CD14-positive monocyte (primary cell): ENCODE measurements around the gene COL15A1. TPM values are rescaled to one million over a fixed set of nuclear protein-coding genes. Genes with fewer than 3 reads are reported as not detected.

Experiments
- DNase-seq, 3 donors: peaks; one replicate each; pipeline ENCODE4 v3.0.0-alpha.2; 2011 to 2022
- H2AFZ ChIP-seq: 2 replicates; pipeline ENCODE4 v1.6.0; 2012; ENCODE audit warnings: mild to moderate bottlenecking, low read depth, low read length, inconsistent platforms; ENCODE audit not compliant: insufficient read depth, poor library complexity, severe bottlenecking
- H3K27ac ChIP-seq, 2 donors: 1 replicate in 1 of 2; 2 replicates in 1 of 2; pipeline ENCODE4 v1.5.1; 2012 to 2013; ENCODE audit warnings: low read length in 2 of 2, control low read depth in 1 of 2, inconsistent platforms in 1 of 2, low read depth in 1 of 2, mild to moderate bottlenecking in 1 of 2
- H3K27me3 ChIP-seq, 2 donors: one replicate each; pipeline versions ENCODE4 v1.6.0 to v1.6.1; 2011 to 2013; ENCODE audit warnings: low read length in 2 of 2; ENCODE audit not compliant: control insufficient read depth in 2 of 2, insufficient read depth in 2 of 2
- H3K36me3 ChIP-seq, 2 donors: replicated peaks in 1 of 2; 1 replicate in 1 of 2; 2 replicates in 1 of 2; pipeline versions ENCODE4 v1.5.1 to v1.6.1; 2012 to 2013; ENCODE audit warnings: low read length in 2 of 2, control low read depth in 1 of 2, inconsistent platforms in 1 of 2, mild to moderate bottlenecking in 1 of 2; ENCODE audit not compliant: insufficient read depth in 2 of 2, control insufficient read depth in 1 of 2
- H3K4me1 ChIP-seq, 2 donors: 1 replicate in 1 of 2; 2 replicates in 1 of 2; pipeline versions ENCODE4 v1.5.1 to v1.6.1; 2012 to 2013; ENCODE audit warnings: low read length in 2 of 2, control low read depth in 1 of 2, inconsistent platforms in 1 of 2, mild to moderate bottlenecking in 1 of 2, moderate library complexity in 1 of 2; ENCODE audit not compliant: insufficient read depth in 2 of 2, control insufficient read depth in 1 of 2
- H3K4me2 ChIP-seq: replicated peaks from 2 replicates; pipeline ENCODE3; 2012; ENCODE audit warnings: low read length, moderate library complexity, mild to moderate bottlenecking; ENCODE audit not compliant: poor library complexity, severe bottlenecking; ENCODE audit errors: extremely low read depth
- H3K4me3 ChIP-seq, 3 experiments: fragments of 200-600 bp in 1 of 3; sonication (generic) in 1 of 3; replicated peaks in 1 of 3; 1 replicate in 2 of 3; 2 replicates in 1 of 3; pipeline ENCODE4 v1.5.1; 2011 to 2013; ENCODE audit warnings: low read length in 3 of 3, mild to moderate bottlenecking in 3 of 3, control low read depth in 2 of 3, low read depth in 2 of 3, inconsistent platforms in 1 of 3, moderate library complexity in 1 of 3
- H3K79me2 ChIP-seq: 2 replicates; pipeline ENCODE4 v1.6.0; 2012; ENCODE audit warnings: mild to moderate bottlenecking, control low read depth, inconsistent platforms, low read length, moderate library complexity; ENCODE audit not compliant: insufficient read depth
- H3K9ac ChIP-seq: 2 replicates; pipeline ENCODE4 v1.6.0; 2017; ENCODE audit warnings: low read length, mild to moderate bottlenecking; ENCODE audit not compliant: insufficient read depth, poor library complexity, severe bottlenecking
- H3K9me3 ChIP-seq, 2 donors: replicated peaks in 1 of 2; 1 replicate in 1 of 2; 2 replicates in 1 of 2; pipeline versions ENCODE4 v1.5.1 to v1.6.1; 2012 to 2013; ENCODE audit warnings: low read length in 2 of 2, control low read depth in 1 of 2; ENCODE audit not compliant: control insufficient read depth in 1 of 2, insufficient read depth in 1 of 2
- H4K20me1 ChIP-seq: 2 replicates; pipeline ENCODE4 v1.6.0; 2012; ENCODE audit warnings: mild to moderate bottlenecking, low read length, control low read depth, moderate library complexity; ENCODE audit not compliant: insufficient read depth
- H3K27ac Mint-ChIP-seq, 7 donors: one replicate each; pipeline ENCODE4 v1.8.0; 2020; ENCODE audit warnings: mild to moderate bottlenecking in 7 of 7, mixed read lengths in 7 of 7, moderate library complexity in 6 of 7, inconsistent platforms in 2 of 7
- H3K27me3 Mint-ChIP-seq, 3 donors: one replicate each; pipeline ENCODE4 v1.8.0; 2021 to 2022; ENCODE audit warnings: low read depth in 3 of 3, mild to moderate bottlenecking in 3 of 3, mixed read lengths in 3 of 3, moderate library complexity in 3 of 3, inconsistent platforms in 1 of 3
- H3K36me3 Mint-ChIP-seq, 2 donors: one replicate each; pipeline ENCODE4 v1.8.0; 2020; ENCODE audit warnings: mixed read lengths in 2 of 2, inconsistent platforms in 1 of 2, mild to moderate bottlenecking in 1 of 2
- H3K4me1 Mint-ChIP-seq: one replicate; pipeline ENCODE4 v1.8.0; 2020; ENCODE audit warnings: mild to moderate bottlenecking, mixed read lengths
- H3K4me3 Mint-ChIP-seq, 2 donors: one replicate each; pipeline ENCODE4 v1.8.0; 2020; ENCODE audit warnings: mild to moderate bottlenecking in 2 of 2, mixed read lengths in 2 of 2, moderate library complexity in 1 of 2
- H3K9me3 Mint-ChIP-seq, 7 donors: one replicate each; pipeline ENCODE4 v1.8.0; 2020 to 2022; ENCODE audit warnings: mixed read lengths in 7 of 7, mild to moderate bottlenecking in 6 of 7, moderate library complexity in 6 of 7, inconsistent platforms in 2 of 7
- CTCF ChIP-seq: fragments of 200-600 bp; IDR thresholded peaks from one replicate; pipeline ENCODE4 v1.8.0; 2022; ENCODE audit warnings: antibody characterized with exemption, mild to moderate bottlenecking
- WGBS: methylation state at CpG from one replicate; pipeline ENCODE4 v1.1.5; 2013; ENCODE audit warnings: missing lambda C conversion rate; ENCODE audit not compliant: insufficient coverage; 5-methylcytosine and 5-hydroxymethylcytosine counted together
- intact Hi-C, 2 donors: fragments of 100-400 bp; cut with micrococcal nuclease; formaldehyde crosslinking; loops; one replicate each; pipeline versions ENCODE4 v1.15.0 to v1.15.1; 2023
- polyA plus RNA-seq, 3 donors: library from polyadenylated mRNA; depleted of rRNA in 1 of 3; unstranded in 2 of 3; stranded (reverse) in 1 of 3; fragments of 300-500 nt in 2 of 3; fragments of >200 nt in 1 of 3; fragmentation: Illumina TruSeq in 2 of 3; gene quantifications; 1 replicate in 2 of 3; 2 replicates in 1 of 3; pipeline ENCODE4 v1.2.3, GENCODE V29; 2012 to 2021

The COL15A1 gene
- polyA plus RNA-seq, 3 donors = 0.03 to 0.14 (median 0.11) TPM

DNA sequence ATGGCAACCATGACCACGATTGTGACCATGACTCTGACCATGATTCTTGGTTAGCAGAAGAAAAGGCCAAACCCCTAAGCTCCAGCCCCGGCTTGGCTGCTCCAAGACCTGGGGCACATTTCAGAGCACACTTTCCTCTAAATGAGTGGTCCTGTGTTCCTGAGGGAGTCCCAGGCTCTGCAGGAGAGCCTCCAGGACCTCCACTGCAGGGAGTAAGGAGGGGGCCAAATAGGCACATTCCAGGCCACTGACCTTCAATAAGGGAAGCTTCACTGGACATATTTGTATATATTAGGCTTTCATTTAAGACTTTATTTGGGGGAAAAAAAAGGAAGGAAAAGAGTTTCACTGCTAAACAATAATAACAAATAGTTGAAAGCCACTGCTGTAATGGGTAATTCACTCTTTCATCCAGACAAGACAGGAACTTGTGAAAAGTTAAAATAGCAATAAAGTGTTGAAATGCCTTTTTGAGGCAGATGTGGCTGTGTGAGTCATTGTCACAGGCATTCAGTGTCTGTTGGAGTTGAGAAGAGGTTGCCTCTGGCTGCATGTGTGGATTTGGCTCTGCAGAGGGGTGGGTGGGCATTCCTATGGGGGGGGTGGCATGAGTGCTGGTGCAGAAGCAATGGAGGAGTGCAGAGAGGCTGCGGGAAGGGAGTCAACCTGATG is 97.3 kb downstream of the COL15A1 start:
- peak; percentile 82 to 95 (median 86) for DNase-seq
- H3K9me3 Mint-ChIP-seq = peaks cover 12 to 24% (median 18%) of the 10 kb centered on the region in 7 donors
- H4K20me1 ChIP-seq = no peaks in the 10 kb centered on the region
- H3K27me3 ChIP-seq = peaks cover 48 to 54% of the 10 kb centered on the region in 2 donors
- 21% methylated on average over 3 of the region's 3 CpGs for WGBS
- TF ChIP-seq CTCF = no peak
- H2AFZ ChIP-seq = no peak overlapping the region
- intact Hi-C loops = no loop called here
- H3K4me1 Mint-ChIP-seq = peaks cover 37% of the 10 kb centered on the region
- H3K4me1 ChIP-seq = peaks cover 34 to 38% of the 10 kb centered on the region in 2 donors
- H3K27ac ChIP-seq = peak overlapping the region; percentile 74 to 76
- H3K36me3 ChIP-seq = no peaks in the 10 kb centered on the region
- H3K27ac Mint-ChIP-seq = peak overlapping the region; percentile 87 to 94 (median 92)
- peaks cover 59 to 64% (median 63%) of the 10 kb centered on the region in 3 donors for H3K27me3 Mint-ChIP-seq
- peak overlapping the region in 1 of 3 experiments; percentile 35 for H3K4me3 ChIP-seq
- peak overlapping the region; percentile 16 for H3K9ac ChIP-seq
- peaks cover 28 to 45% of the 10 kb centered on the region in 2 donors for H3K36me3 Mint-ChIP-seq
- peak overlapping the region; percentile 37 for H3K4me2 ChIP-seq
- H3K9me3 ChIP-seq = peaks cover 18 to 20% of the 10 kb centered on the region in 2 donors
- peak overlapping the region in 1 of 2 donors; percentile 79 for H3K4me3 Mint-ChIP-seq
- H3K79me2 ChIP-seq = no peaks in the 10 kb centered on the region

DNA sequence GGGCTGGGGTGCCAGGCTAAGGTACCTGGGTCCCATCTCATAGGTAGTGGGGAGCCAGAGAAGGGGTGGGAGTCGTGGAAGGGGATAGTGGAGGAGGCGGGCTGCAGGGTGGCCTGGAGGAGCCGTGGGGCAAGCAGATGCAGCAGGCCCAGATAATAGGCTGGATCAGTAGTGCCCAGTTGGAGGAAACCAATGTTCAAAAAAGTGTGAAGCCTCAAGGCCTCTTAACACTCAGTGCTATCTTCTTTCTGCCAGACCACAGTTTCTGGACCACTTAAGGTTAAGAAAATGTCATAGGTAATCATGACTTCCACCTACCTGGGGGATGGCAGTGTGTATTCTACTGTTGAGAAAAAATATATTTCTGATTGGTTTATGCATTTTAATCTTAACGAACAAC is 97.9 kb downstream of the COL15A1 start:
- DNase-seq = no peak
- Histone ChIP-seq H3K4me2 (peak overlapping the region; percentile 37), H3K79me2 (no peaks in the 10 kb centered on the region), H3K9ac (no peak overlapping the region), H3K27ac (no peak overlapping the region), H4K20me1 (no peaks in the 10 kb centered on the region), H2AFZ (no peak overlapping the region), H3K36me3 (no peaks in the 10 kb centered on the region), H3K4me1 (peaks cover 34 to 38% of the 10 kb centered on the region in 2 donors), H3K9me3 (peaks cover 18 to 20% of the 10 kb centered on the region in 2 donors), H3K4me3 (peak overlapping the region in 1 of 3 experiments; percentile 19), H3K27me3 (peaks cover 48 to 54% of the 10 kb centered on the region in 2 donors)
- WGBS = 75% methylated on average over 1 of the region's 4 CpGs
- TF ChIP-seq CTCF = no peak
- Mint-ChIP-seq H3K36me3 (peaks cover 26 to 42% of the 10 kb centered on the region in 2 donors), H3K27ac (peak overlapping the region; percentile 66 to 94 (median 92)), H3K9me3 (peaks cover 12 to 24% (median 18%) of the 10 kb centered on the region in 7 donors), H3K4me3 (peak overlapping the region in 1 of 2 donors; percentile 79), H3K27me3 (peaks cover 59 to 63% (median 62%) of the 10 kb centered on the region in 3 donors), H3K4me1 (peaks cover 37% of the 10 kb centered on the region)
- intact Hi-C loops = no loop called here
